Stimulated activated CD8-positive, alpha-beta memory T cell treated with anti-CD3 and anti-CD28 coated beads, Interleukin-4, amount 100 ng/mL, for 48 hours (primary cell): ENCODE results near the gene PAM.

ENCODE experiments used
- DNase-seq: peaks from one replicate; pipeline ENCODE4 v3.0.0-alpha.2; 2020

The PAM gene

DNA sequence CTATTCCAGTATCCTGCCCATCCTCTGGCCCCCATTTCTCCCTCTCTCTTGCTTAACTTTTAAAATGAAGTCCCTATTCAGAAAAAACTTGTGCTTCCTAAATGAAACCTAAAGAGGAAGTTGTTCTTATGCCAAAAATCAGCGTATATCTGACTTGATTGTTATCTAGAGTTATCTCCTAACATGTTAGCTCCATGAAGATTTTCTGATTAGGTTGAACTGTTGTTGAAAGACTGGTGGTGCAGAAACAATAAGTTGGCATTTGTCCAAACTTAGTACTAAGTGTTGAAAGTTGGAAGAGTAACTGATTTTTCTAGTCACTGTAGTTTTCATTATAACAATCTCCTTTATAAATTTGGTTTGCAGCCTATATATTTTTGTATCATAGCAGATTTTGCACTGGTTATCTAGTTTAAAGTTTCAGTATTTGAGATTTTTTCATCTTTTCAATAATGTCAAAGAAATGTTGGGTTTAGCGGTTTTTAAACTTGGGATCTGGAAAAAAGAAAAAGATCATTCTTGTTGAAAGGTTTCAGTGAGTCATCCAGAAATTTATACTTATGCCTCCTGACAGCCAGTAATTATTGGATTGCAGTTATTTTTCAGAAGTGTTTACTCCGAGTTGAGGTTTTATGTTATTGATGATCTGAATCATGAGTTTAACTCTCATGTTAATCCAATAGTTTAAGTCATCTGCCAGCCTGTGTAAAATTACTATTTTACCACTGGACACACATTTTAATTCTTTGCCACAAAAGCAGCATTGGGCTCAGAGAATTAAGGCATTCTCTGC lies 60.6 kb downstream of the PAM start:
- DNase-seq = no peak

DNA sequence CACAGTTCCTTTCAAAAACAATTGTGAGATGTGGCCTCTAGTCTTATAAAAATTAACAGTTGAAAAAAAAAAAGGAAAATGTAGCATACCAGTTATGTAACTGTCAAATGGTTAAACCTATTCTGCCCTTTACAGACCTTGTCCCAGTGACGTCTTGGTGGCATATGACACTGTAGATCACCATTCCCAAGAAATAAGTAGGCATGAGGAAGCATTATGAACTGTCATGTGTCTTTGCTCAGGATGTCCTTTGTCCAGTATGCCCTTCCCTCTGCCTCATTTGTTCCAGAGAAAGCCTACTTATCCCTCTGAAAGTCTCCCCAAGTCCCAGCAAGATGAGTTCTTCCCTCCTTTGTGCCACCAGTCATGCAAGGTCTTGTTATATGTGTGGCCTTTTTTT lies 63.2 kb downstream of the PAM start:
- no peak for DNase-seq

DNA sequence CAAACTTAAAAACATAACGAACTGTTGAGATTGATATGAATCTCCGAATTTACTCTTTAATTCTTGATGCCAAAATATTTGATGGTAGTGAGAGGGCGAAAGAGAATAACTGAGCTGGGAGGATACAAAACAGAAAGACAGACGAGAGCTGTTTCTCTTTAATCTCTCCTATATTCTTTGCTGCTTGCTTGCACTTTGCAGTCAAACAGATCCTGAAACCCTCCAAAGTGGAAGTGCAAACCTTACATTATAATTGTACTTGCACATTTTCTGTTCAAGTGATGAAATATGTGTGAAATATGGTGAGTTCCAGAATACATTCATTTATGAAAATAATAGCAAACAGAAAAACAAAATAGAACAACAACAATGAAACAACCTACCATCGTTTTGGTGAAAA lies 63.8 kb downstream of the PAM start:
- no peak for DNase-seq

- DNase-seq = no peak
These were observed 64.5 kb downstream of the PAM start for GRCh38 chr5:102819634-102820033.

DNA sequence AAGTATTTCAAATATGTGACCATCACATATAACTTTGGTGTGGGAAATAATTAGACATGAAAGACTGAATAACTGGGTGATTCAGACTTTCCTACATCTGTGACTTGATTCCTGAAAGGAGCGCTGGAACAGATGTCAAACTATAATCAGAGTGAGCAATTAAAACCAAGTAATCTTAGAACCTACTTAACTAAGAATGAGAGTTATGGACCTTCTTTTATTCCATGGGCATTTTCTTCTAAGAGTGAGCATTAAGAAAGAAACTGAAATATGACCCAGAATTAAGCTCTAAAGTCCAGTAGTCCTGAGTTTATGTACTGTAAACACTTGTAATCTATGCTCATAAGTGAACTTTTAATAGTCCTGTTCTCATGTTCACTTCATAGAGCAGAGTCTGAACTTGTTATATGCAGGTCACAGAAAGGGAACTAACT lies 68.4 kb downstream of the PAM start:
- no peak for DNase-seq

GRCh38 chr5:102826629-102827028 lies 71.5 kb downstream of the PAM start:
- DNase-seq = no peak

DNA sequence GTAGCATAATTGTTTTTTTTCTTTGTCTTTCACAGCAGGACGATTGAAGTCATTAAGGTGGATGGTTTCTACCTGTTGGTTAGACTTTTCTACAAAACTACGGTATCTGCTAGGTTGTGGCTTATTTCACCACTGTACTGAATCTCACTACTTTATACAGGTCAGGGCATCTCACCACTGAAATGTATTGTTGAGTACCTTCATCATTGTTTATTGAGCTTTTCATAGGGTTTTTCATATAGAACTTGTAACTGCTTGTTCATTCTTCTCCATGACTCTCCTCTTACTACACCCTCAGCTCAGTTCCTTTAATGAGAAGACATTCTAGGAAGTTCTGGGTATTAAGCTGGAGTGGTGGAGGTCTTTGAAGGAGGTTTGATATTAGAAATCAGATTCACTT lies 75.1 kb downstream of the PAM start:
- DNase-seq = no peak

- no peak for DNase-seq
These were observed 77.3 kb downstream of the PAM start for GRCh38 chr5:102832445-102832844.

- no peak for DNase-seq
These were observed 78.0 kb downstream of the PAM start for GRCh38 chr5:102833146-102833545.

GRCh38 chr5:102834438-102834964 lies 79.4 kb downstream of the PAM start:
- no peak for DNase-seq

DNA sequence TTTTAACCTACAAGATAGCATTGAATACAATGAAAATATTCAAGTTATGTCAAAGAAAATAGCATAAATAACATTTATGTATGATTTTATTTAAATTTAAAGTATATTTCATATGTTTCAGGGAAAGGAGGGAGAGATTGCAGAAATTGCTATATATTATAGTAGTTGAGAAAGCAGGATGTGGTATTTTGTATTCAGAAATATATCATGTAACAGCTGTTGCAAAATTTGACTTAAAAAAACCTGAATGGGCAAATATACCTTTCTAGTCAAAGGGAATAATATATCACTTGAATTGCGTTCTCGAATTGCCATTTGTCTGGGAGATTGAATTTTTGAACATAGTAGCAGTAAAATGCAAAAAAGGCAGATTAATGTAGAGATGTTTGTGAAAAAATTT lies 80.6 kb downstream of the PAM start:
- no peak for DNase-seq

GRCh38 chr5:102841021-102841420 lies 85.9 kb downstream of the PAM start:
- no peak for DNase-seq

GRCh38 chr5:102843997-102844396 lies 88.9 kb downstream of the PAM start:
- DNase-seq = no peak

- DNase-seq = no peak
These were observed 89.9 kb downstream of the PAM start for GRCh38 chr5:102845041-102845440.

DNA sequence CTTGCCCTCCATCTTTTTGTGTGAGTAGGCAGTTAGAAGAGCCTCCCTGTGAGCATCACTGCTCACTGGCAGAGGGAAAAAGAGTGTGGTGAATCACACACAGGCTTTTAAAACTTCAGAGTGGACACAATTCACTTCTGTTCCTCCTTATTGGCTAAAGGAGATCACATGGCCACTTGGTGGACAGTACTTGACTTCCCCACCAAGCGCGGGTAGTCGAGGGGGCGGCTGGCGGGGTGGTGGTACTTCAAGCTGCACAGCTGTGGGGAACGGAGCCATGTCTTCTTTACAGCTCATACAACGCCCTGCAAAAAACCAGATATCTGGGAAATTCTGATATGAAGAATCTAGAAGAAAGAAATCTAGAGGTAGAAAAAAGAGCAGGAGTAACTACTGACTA lies 95.4 kb downstream of the PAM start:
- no peak for DNase-seq

GRCh38 chr5:102853680-102854079 lies 98.6 kb downstream of the PAM start:
- no peak for DNase-seq

GRCh38 chr5:102855681-102856388 lies 100.7 kb downstream of the PAM start:
- DNase-seq = no peak

GRCh38 chr5:102856389-102856777 lies 101.3 kb downstream of the PAM start:
- DNase-seq = no peak

- no peak for DNase-seq
These were observed 102.1 kb downstream of the PAM start for GRCh38 chr5:102857076-102857818.

GRCh38 chr5:102858221-102858620 lies 103.1 kb downstream of the PAM start:
- DNase-seq = no peak

GRCh38 chr5:102858808-102859207 lies 103.7 kb downstream of the PAM start:
- DNase-seq = no peak

DNA sequence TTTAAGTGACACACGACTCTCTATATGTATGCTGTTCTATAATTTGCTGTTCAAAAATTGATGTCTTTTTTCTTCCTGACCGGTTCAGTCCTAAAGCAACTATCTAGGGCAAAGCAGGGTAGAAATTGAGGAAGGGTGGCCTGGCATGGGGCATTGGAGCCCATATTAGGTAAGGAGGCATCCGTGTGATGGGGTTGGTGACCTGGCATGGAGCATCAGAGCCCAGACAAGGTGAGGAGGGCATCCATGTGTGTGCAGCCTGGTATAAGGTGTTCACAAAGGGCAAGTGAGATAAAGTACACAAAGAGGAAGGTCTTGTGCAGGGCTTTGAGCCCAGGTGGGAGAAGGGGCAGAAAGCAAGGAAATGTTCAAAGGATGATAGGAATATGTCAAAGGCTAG lies 104.9 kb downstream of the PAM start:
- DNase-seq = no peak

DNA sequence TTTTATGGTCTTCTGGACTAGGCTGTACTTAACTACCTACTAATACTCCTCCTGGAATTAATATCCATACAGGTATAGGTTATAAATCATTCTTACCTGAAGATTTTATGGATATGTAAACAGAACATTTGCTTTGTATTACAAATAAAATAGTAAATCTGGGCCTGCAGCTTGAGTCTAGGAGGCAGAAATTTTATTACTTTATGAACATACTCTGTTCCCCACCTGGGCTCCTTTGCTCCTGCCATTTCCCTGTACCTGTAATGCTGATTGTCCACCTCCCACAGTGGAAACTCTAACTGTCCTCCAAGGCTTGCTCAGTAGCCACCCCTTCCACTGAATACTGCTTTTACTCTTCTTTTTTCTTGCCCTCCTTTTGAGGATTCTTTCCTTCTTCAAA lies 108.0 kb downstream of the PAM start:
- DNase-seq = no peak
